Retinal pigment epithelial cell (primary cell): ENCODE results near the gene VAT1L.

ENCODE experiments used
- DNase-seq: peaks from one replicate; pipeline ENCODE4 v3.0.0-alpha.2; 2010; ENCODE audit warnings: low read depth
- H3K4me3 ChIP-seq: 2 replicates; pipeline ENCODE4 v1.5.1; 2011; ENCODE audit warnings: mild to moderate bottlenecking, low read length, control low read depth, moderate library complexity
- CTCF ChIP-seq: conservative IDR thresholded peaks from 2 replicates; pipeline ENCODE4 v1.5.1; 2011; ENCODE audit warnings: low read depth, low read length, control low read depth, inconsistent platforms

VAT1L gene

GRCh38 chr16:77917971-77918370, 129.6 kb downstream of the VAT1L start:
- no peak overlapping the region for H3K4me3 ChIP-seq
- DNase-seq: no peak
- TF ChIP-seq CTCF: no peak

GRCh38 chr16:77918809-77919707, 130.7 kb downstream of the VAT1L start:
- TF ChIP-seq CTCF: no peak
- no peak overlapping the region for H3K4me3 ChIP-seq
- DNase-seq: no peak

- no peak for TF ChIP-seq CTCF
- no peak overlapping the region for H3K4me3 ChIP-seq
- no peak for DNase-seq
Observed at GRCh38 chr16:77919761-77920415, 131.5 kb downstream of the VAT1L start.

- no peak overlapping the region for H3K4me3 ChIP-seq
- TF ChIP-seq CTCF: no peak
- no peak for DNase-seq
Observed at GRCh38 chr16:77920984-77921383, 132.6 kb downstream of the VAT1L start.

GRCh38 chr16:77922228-77922754, 133.9 kb downstream of the VAT1L start:
- no peak for TF ChIP-seq CTCF
- H3K4me3 ChIP-seq: no peak overlapping the region

GRCh38 chr16:77925531-77925930, 137.2 kb downstream of the VAT1L start:
- H3K4me3 ChIP-seq: no peak overlapping the region
- no peak for DNase-seq
- no peak for TF ChIP-seq CTCF

More at GRCh38 chr16:77922228-77922754, 133.9 kb downstream of the VAT1L start:
- DNase-seq: no peak
